B cell (primary cell): Measurements from ENCODE around the gene RBMS3. TPM values are rescaled to one million over a fixed set of nuclear protein-coding genes. Genes with fewer than 3 reads are reported as not detected.

Experiments used
- ATAC-seq: fragments of 200-7000 bp; cut with Tn5 transposase; one replicate; pipeline ENCODE4 v1.10.0; 2021; ENCODE audit warnings: low read depth, mild to moderate bottlenecking, moderate number of reproducible peaks, moderate library complexity
- CTCF ChIA-PET: fragments of 350-600 bp; sonication (Branson Sonifier 250); formaldehyde crosslinking; loops from one replicate; lab custom pipeline; 2021; ENCODE audit warnings: antibody characterized with exemption, inconsistent platforms; lab: Charles Lee
- POLR2A ChIA-PET: fragments of 350-600 bp; sonication (Branson Sonifier 250); formaldehyde crosslinking; loops from one replicate; lab custom pipeline; 2021; ENCODE audit warnings: antibody characterized with exemption; lab: Charles Lee
- DNase-seq: peaks from one replicate; pipeline ENCODE4 v3.0.0; 2013
- H2AFZ ChIP-seq: 2 replicates; pipeline ENCODE4 v1.6.1; 2012; ENCODE audit warnings: mild to moderate bottlenecking, low read depth, low read length; ENCODE audit not compliant: insufficient read depth, poor library complexity, severe bottlenecking
- H3K27ac ChIP-seq, 2 donors: 1 replicate in 1 of 2; 2 replicates in 1 of 2; pipeline ENCODE4 v1.5.1; 2012 to 2013; ENCODE audit warnings: low read length in 2 of 2, mild to moderate bottlenecking in 2 of 2, moderate library complexity in 1 of 2
- H3K27me3 ChIP-seq, 4 experiments: fragments of 200-600 bp in 1 of 4; sonication (generic) in 1 of 4; replicated peaks in 1 of 4; 1 replicate in 2 of 4; 2 replicates in 2 of 4; pipeline versions ENCODE4 v1.6.1 to v1.7.0; 2013 to 2016; ENCODE audit warnings: low read length in 3 of 4, mild to moderate bottlenecking in 2 of 4, mixed read lengths in 1 of 4, moderate library complexity in 1 of 4; ENCODE audit not compliant: insufficient read depth in 4 of 4, control insufficient read depth in 3 of 4; ENCODE audit errors: control extremely low read depth in 1 of 4
- H3K36me3 ChIP-seq, 2 experiments: replicated peaks in 1 of 2; 1 replicate in 1 of 2; 2 replicates in 1 of 2; pipeline versions ENCODE4 v1.6.1 to v1.7.1; 2013; ENCODE audit warnings: low read length in 1 of 2; ENCODE audit not compliant: insufficient read depth in 2 of 2, control insufficient read depth in 1 of 2; ENCODE audit errors: control extremely low read depth in 1 of 2, extremely low read depth in 1 of 2
- H3K4me1 ChIP-seq, 2 donors: fragments of 200-600 bp in 1 of 2; sonication (generic) in 1 of 2; 1 replicate in 1 of 2; 2 replicates in 1 of 2; pipeline versions ENCODE4 v1.5.1 to v1.6.1; 2013 to 2017; ENCODE audit warnings: low read length in 2 of 2; ENCODE audit not compliant: control insufficient read depth in 2 of 2, insufficient read depth in 2 of 2
- H3K4me2 ChIP-seq: replicated peaks from 2 replicates; pipeline ENCODE3; 2012; ENCODE audit warnings: mild to moderate bottlenecking, low read depth, low read length; ENCODE audit not compliant: poor library complexity, severe bottlenecking
- H3K4me3 ChIP-seq, 5 experiments: fragments of 200-600 bp in 1 of 5; sonication (generic) in 1 of 5; 1 replicate in 3 of 5; 2 replicates in 2 of 5; pipeline versions ENCODE4 v1.5.1 to v1.7.0; 2011 to 2016; ENCODE audit warnings: low read length in 4 of 5, mild to moderate bottlenecking in 4 of 5, low read depth in 2 of 5, control low read depth in 1 of 5, moderate library complexity in 1 of 5; ENCODE audit not compliant: insufficient read depth in 1 of 5; ENCODE audit errors: control extremely low read depth in 1 of 5, extremely low read depth in 1 of 5
- H3K79me2 ChIP-seq: fragments of 200-600 bp; sonication (generic); one replicate; pipeline ENCODE4 v1.6.0; 2016; ENCODE audit warnings: low read length; ENCODE audit not compliant: control insufficient read depth, insufficient read depth
- H3K9ac ChIP-seq: fragments of 200-600 bp; sonication (generic); 2 replicates; pipeline ENCODE4 v1.6.1; 2017; ENCODE audit warnings: mild to moderate bottlenecking, low read length, moderate library complexity
- H3K9me3 ChIP-seq, 3 donors: one replicate each; pipeline versions ENCODE4 v1.6.1 to v1.7.1; 2013; ENCODE audit warnings: low read length in 2 of 3; ENCODE audit not compliant: control insufficient read depth in 2 of 3, insufficient read depth in 1 of 3; ENCODE audit errors: control extremely low read depth in 1 of 3
- H4K20me1 ChIP-seq: 2 replicates; pipeline ENCODE4 v1.6.0; 2012; ENCODE audit warnings: mild to moderate bottlenecking, low read length; ENCODE audit not compliant: insufficient read depth, control insufficient read depth, poor library complexity, severe bottlenecking
- H3K27ac Mint-ChIP-seq: one replicate; pipeline ENCODE4 v1.8.0; 2021; ENCODE audit warnings: mixed read lengths
- H3K27me3 Mint-ChIP-seq: one replicate; pipeline ENCODE4 v1.8.0; 2021; ENCODE audit warnings: mixed read lengths
- H3K4me1 Mint-ChIP-seq: one replicate; pipeline ENCODE4 v1.8.0; 2021; ENCODE audit warnings: mixed read lengths
- H3K4me3 Mint-ChIP-seq: one replicate; pipeline ENCODE4 v1.8.0; 2021; ENCODE audit warnings: mixed read lengths
- H3K9me3 Mint-ChIP-seq: one replicate; pipeline ENCODE4 v1.8.0; 2022; ENCODE audit warnings: mixed read lengths; ENCODE audit not compliant: insufficient read depth
- CTCF ChIP-seq: fragments of 200-600 bp; IDR thresholded peaks from one replicate; pipeline ENCODE4 v1.8.0; 2022; ENCODE audit warnings: antibody characterized with exemption, mild to moderate bottlenecking
- EZH2 ChIP-seq: IDR thresholded peaks from 2 replicates; pipeline ENCODE4 v1.6.1; 2012; ENCODE audit warnings: borderline replicate concordance, low read depth, mild to moderate bottlenecking, moderate library complexity, low read length; ENCODE audit not compliant: insufficient read depth, poor library complexity, severe bottlenecking
- WGBS: methylation state at CpG from one replicate; pipeline ENCODE4 v1.1.5; 2013; ENCODE audit warnings: missing lambda C conversion rate; ENCODE audit not compliant: insufficient coverage; 5-methylcytosine and 5-hydroxymethylcytosine counted together
- intact Hi-C: fragments of 100-400 bp; cut with micrococcal nuclease; formaldehyde crosslinking; loops from one replicate; pipeline ENCODE4 v1.10.0; 2022
- polyA plus RNA-seq: library from polyadenylated mRNA; depleted of rRNA; stranded (reverse); fragments of >200 nt; gene quantifications from 2 replicates; pipeline ENCODE4 v1.2.3, GENCODE V29; 2012
- total RNA-seq, 2 donors: library from RNA; stranded (reverse); fragments of 120-200 nt in 1 of 2; gene quantifications; 1 replicate in 1 of 2; 2 replicates in 1 of 2; pipeline versions ENCODE4 v1.2.3 to v1.2.4, GENCODE V29; 2013 to 2022

The RBMS3 gene
- total and polyA plus RNA-seq, 2 donors (not counting 1 experiment from before 2014, with no cell fraction given): not detected

- H3K79me2 ChIP-seq: no peaks in the 10 kb centered on the region
- H3K4me1 ChIP-seq: no peaks in the 10 kb centered on the region
- no peaks in the 10 kb centered on the region for H3K4me1 Mint-ChIP-seq
- H3K4me3 ChIP-seq: no peak overlapping the region
- no peaks in the 10 kb centered on the region for H3K9me3 ChIP-seq
- H2AFZ ChIP-seq: no peak overlapping the region
- WGBS: no CpG with 5 or more reads among the region's 1 CpG
- no peaks in the 10 kb centered on the region for H3K27me3 Mint-ChIP-seq
- DNase-seq (no peak), ATAC-seq (no peak)
- no peak overlapping the region for H3K27ac Mint-ChIP-seq
- intact Hi-C loops: no loop called here
- no peak overlapping the region for H3K4me2 ChIP-seq
- ChIA-PET POLR2A (no interaction called here), CTCF (no interaction called here)
- H3K9ac ChIP-seq: no peak overlapping the region
- H3K4me3 Mint-ChIP-seq: no peak overlapping the region
- no peaks in the 10 kb centered on the region for H3K36me3 ChIP-seq
- TF ChIP-seq EZH2: no peak
- no peak for TF ChIP-seq CTCF
- H4K20me1 ChIP-seq: no peaks in the 10 kb centered on the region
- no peaks in the 10 kb centered on the region for H3K27me3 ChIP-seq
- no peak overlapping the region for H3K27ac ChIP-seq
- no peaks in the 10 kb centered on the region for H3K9me3 Mint-ChIP-seq
These were observed 33.3 kb downstream of the RBMS3 start for GRCh38 chr3:29313981-29314726.

- no peaks in the 10 kb centered on the region for H3K9me3 ChIP-seq
- ATAC-seq (no peak), DNase-seq (no peak)
- no peak overlapping the region for H3K27ac ChIP-seq
- no peaks in the 10 kb centered on the region for H4K20me1 ChIP-seq
- no peak overlapping the region for H3K9ac ChIP-seq
- no peak overlapping the region for H3K4me2 ChIP-seq
- Mint-ChIP-seq H3K27me3 (no peaks in the 10 kb centered on the region), H3K9me3 (no peaks in the 10 kb centered on the region), H3K4me1 (no peaks in the 10 kb centered on the region), H3K4me3 (no peak overlapping the region), H3K27ac (no peak overlapping the region)
- H3K79me2 ChIP-seq: no peaks in the 10 kb centered on the region
- no peaks in the 10 kb centered on the region for H3K4me1 ChIP-seq
- H3K36me3 ChIP-seq: no peaks in the 10 kb centered on the region
- H3K4me3 ChIP-seq: no peak overlapping the region
- intact Hi-C loops: no loop called here
- POLR2A ChIA-PET: no interaction called here
- TF ChIP-seq CTCF (no peak), EZH2 (no peak)
- no peaks in the 10 kb centered on the region for H3K27me3 ChIP-seq
- no peak overlapping the region for H2AFZ ChIP-seq
- CTCF ChIA-PET: no interaction called here
These were observed 33.8 kb downstream of the RBMS3 start for GRCh38 chr3:29314727-29315088.
